ENCODE results near the gene PGS1.

- TF ChIP-seq CTCF (conservative IDR thresholded peaks at IDR 0.05 in 1 of 2, IDR thresholded peaks at IDR 0.05 in 1 of 2; ENCODE audit: low read depth in 1 of 2, low read length in 2 of 2) (no peak), EZH2 (IDR thresholded peaks at IDR 0.05; ENCODE audit: low read length, missing control alignments) (no peak)
Measured at GRCh38 chr17:78391051-78391431, 12.6 kb downstream of the PGS1 start.
